Measurements from ENCODE around the gene TTYH3. TPM values are rescaled to one million over a fixed set of nuclear protein-coding genes. Genes with fewer than 3 reads are reported as not detected.

The TTYH3 gene
- total RNA-seq, 1 donor from 2014 or later, result 23.7 TPM

DNA sequence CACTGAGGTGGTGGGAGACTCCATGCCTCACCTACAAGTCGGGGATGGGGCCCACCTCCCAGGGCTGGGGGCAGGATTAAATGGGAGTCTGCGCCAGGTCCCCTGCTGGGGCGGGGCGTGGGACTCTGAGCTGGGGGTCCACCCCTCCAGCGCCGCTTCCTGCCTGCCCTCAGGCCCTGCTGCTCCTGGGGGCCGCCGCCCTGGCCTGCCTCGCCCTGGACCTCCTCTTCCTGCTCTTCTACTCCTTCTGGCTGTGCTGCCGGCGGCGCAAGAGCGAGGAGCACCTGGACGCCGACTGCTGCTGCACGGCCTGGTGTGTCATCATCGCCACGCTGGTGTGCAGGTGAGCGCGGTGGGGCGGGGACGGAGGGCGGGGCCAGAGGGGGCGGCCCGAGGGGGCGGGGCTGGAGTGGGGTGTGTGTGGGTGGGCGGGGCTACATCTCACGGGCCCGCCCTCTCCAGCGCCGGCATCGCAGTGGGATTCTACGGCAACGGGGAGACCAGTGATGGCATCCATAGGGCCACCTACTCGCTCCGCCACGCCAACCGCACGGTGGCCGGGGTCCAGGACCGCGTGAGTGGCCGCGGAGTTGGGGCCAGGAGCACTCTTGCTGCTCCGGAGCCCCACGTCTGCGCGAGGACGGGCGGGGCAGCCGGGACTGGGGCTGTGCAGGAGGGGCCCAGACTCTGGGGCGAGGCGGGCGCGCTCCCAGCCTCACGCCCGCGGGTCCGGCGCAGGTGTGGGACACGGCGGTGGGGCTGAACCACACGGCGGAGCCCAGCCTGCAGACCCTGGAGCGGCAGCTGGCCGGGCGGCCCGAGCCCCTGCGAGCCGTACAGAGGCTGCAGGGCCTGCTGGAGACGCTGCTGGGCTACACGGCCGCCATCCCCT lies 15.1 kb downstream of the TTYH3 start:
- intact Hi-C loops (cut with micrococcal nuclease), result no loop called here

DNA sequence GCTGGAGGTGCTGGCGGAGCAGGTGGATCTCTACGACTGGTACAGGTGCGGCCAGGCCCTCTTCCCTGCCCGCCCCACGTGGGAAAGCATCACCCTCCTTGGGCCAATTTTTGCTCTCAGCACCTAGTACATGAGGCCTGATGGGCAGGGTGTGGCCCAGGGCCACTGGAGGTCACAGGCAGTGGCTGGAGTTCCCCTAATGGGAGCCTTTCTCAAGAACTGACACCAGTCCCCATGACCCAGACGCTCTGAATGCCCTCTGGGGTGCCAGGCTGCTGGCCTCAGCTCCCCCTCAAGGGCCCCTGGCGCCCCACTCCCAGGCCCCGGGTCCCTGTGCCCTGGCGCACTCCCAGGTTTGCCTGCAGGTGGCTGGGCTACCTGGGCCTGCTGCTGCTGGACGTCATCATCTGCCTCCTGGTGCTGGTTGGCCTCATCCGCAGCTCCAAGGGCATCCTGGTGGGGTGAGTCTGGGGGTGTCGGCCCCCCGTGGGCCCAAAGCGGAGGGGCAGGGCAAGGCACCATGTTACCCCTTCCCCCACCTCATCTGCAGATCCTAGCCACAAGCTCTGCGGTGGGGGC lies 15.9 kb downstream of the TTYH3 start:
- intact Hi-C loops (cut with micrococcal nuclease), result no loop called here

DNA sequence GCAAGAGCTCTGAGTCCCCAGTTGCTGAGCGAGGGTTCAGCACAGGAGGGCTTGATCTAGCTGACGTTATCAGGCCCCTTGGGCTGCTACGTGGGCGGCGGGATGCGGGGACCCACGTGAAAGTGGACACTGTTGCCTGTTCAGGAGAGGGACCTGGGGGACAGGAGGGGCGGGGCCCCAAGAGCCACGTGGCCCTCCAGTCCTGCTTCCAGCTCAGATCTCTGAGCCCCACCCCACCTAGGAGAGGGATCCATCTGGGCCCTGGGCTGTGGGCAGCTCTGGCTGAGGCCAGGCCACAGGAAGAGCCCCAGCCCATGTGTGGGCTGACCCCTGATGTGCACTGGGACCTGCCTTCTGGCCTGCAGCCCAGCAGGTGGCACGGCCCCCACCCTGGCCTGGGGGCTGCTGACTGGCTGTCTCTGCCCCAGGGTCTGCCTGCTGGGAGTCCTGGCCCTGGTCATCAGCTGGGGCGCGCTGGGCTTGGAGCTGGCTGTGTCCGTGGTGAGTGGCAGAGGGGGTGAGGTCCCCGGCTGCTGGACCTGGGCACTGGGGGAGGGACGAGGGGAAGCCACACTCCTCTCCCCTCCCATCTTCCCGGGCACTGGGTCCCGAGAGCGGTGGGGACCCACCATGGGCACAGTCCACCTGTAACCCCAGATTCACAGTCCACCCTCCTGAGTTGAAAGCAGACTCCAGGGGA lies 17.5 kb downstream of the TTYH3 start:
- intact Hi-C loops (cut with micrococcal nuclease), result no loop called here

DNA sequence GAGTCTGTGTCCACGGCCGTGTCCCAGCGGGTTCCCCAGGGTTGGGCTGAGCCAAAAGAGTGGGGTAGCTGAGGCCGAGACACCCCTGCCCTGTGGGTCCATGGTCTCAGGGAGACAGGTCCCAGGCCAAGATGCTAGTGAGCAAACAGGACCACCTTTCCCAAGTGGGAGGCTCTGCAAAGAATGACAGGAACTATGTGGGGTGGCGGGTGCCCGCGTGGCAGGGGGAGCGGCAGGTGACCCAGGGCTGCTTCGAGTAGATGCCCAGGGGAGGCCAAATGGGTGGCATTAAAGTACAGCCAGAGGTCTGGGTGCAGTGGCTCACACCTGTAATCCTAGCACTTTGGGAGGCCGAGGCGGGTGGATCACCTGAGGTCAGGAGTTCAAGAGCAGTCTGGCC lies 18.2 kb downstream of the TTYH3 start:
- intact Hi-C loops (cut with micrococcal nuclease), result no loop called here

DNA sequence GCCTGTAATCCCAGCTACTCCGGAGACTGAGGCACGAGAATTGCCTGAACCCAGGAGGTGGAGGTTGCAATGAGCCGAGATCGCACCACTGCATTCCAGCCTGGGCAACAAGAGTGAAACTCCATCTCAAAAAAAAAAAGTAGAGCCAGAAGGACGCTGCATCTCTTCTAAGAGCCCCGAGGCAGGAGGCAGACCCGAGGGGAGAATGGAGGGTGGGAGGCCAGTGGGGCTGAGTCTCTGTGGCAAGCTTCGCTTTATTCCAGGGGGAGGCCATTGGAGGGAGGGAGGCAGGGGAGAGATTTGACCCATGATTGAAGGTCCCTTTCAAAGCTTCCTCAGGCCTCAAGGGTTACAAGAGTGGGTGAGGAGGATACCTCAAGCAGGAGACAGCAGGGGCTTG lies 18.7 kb downstream of the TTYH3 start:
- intact Hi-C loops (cut with micrococcal nuclease), result no loop called here

DNA sequence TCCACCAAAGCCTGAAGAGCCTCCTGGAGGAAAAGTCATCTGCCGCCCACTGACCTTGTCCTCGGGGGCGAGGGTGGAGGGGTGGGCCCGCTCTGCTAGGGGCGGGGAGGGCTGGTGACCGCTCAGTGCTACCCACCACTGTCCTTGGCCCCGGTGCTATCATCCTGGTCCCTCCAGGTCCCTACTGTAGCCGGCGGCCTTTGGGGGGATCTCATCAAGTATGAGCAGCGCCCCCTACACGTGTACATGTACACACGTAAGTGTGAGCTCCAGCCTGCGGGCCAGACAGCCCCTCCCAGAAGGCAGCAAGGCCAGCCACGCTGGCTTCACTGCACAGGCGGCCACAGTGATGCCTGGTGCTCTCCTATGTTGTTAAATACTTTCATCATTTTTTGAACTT lies 19.6 kb downstream of the TTYH3 start:
- intact Hi-C loops (cut with micrococcal nuclease), result no loop called here

DNA sequence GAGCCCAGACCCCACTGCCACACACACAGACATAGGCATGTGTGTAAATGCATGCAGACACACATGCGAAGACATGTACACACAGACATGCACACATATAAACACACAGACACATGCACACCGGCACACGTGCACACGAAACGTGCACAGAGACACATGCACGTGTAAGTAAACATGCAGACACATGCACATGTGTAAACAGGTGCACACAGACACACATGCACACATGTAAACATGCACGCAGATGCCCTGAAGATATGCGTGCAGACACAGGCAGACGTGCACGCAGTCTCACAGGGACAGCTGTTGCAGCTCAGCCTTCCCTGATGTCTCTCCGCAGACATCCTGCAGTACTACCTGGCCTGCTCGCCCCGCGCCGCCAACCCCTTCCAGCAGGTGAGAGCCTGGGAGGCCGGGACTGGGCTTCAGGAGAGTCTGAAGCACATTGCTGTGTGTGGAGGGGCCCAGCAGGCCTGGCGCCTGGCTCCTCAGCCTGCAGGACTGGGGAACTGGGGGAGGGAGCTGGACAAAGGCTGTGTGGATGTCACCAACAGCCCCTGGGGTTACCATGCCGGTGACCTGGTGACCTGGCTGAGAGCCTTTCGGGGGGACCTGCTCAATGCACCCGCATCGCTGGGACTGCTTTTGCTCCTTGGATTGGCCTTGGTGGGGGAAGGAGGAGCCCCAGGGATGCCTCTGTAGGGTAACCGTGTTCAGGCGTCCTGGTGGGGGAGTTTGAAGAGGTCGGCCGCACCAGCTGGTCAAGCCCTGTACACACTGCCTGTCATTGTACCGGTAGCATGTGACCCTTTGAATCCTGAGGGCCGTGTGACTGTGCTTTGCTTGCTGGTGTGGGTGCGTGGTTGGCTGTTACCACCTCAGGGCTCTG lies 20.3 kb downstream of the TTYH3 start:
- intact Hi-C loops (cut with micrococcal nuclease), result no loop called here

DNA sequence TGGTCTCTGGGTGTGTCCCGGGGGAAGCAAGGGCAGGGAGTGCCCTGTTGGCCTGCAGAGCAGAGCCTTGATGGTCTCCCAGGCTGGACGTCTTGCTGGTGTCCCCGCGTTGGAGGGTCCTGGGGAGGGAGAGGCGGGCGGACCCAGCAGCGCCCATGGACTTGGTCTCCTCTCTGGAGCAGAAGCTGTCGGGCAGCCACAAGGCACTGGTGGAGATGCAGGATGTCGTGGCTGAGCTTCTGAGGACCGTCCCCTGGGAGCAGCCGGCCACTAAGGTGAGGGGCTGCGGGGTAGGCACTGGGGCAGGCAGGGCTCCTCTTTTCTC lies 20.9 kb downstream of the TTYH3 start:
- intact Hi-C loops (cut with micrococcal nuclease), result no loop called here

DNA sequence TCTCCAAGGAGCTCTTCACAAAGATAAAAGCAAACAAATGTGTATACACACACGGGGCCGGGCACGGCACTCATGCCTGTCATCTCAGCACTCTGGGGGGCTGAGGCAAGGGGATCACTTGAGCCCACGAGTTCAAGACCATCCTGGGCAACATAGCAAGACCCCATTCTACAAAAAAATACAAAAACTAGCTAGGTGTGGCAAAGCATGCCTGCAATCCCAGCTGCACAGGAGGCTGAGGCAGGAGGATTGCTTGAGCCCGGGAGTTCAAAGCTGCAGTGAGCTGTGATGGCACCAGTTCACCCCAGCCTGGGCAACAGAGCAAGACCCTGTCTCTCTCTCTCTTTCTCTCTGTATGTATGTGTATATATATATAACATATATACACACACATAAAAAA lies 22.3 kb downstream of the TTYH3 start:
- intact Hi-C loops (cut with micrococcal nuclease), result no loop called here

DNA sequence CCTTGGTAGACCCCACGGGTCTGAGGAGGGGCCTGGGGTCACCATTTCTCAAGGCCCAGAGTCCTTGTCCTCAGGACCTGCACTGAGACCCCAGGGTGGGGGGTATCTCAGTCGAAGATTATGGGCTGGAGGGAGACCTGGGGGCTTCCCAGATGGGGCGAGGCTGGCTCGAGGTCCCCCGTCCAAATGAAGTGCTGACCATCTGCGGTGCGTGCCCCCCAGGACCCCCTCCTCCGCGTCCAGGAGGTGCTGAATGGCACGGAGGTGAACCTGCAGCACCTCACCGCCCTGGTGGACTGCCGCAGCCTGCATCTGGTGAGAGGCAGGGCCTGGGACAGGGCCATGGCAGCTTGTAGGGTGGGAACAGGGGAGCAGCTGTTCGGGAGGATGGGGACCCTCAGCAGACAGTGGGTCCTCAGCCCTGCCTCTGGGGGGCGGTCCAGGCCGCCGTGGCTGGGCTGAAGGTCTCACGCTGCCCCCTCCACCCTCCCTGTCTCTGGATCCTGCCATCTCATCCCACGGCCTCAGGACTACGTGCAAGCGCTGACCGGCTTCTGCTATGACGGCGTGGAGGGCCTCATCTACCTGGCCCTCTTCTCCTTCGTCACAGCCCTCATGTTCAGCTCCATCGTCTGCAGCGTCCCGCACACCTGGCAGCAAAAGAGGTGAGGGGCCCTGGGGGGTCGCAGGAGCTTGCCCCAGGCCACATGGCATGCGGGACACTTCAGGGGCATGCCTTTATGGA lies 24.3 kb downstream of the TTYH3 start:
- intact Hi-C loops (cut with micrococcal nuclease), result no loop called here

DNA sequence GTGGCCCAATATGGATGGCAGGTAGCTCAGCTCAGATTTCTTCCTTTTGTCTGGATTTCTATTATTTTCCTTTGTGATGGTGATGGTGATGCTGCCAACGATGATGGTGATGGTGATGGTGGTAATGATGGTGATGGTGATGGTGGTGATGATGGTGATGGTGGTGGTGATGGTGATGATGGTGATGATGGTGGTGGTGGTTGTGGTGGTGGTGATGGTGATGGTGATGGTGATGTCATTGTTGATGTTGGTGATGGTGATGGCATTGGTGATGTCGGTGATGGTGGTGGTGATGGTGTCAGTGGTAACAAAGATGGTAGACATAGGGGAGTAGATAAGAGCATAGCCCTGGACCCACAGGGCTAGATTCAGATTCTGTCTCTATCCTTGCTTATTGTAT lies 25.4 kb downstream of the TTYH3 start:
- intact Hi-C loops (cut with micrococcal nuclease), result no loop called here

DNA sequence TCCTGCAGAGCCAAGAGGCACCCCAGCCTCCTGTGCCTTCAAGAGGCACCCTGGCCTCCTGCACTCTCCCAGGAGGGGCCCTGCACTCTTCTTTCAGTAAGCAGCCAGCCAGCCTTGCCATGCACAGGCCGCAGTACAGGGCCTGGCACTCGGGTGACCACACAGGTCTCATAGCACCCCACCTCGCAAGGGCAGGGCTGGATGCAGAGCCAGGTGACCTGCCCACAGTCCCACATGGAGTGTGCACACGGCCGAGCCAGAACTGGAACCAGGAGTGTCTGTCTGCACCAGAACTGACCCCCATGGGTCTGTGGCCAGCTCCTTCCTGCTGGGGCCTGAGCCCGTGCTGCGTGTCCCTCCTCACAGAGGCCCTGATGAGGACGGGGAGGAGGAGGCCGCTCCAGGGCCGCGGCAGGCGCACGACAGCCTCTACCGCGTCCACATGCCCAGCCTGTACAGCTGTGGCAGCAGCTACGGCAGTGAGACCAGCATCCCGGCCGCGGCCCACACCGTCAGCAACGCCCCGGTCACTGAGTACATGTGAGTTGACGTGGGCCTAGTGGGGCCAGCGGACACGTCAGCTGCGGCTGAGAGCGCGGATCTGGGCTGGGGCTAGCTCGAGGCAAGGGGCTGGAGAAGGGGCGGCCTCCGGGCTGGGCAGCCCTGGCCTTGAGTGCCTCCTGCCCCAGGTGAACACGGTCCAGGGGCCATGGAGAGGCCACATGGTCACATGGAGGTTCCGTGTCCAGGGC lies 26.3 kb downstream of the TTYH3 start:
- intact Hi-C loops (cut with micrococcal nuclease), result no loop called here

DNA sequence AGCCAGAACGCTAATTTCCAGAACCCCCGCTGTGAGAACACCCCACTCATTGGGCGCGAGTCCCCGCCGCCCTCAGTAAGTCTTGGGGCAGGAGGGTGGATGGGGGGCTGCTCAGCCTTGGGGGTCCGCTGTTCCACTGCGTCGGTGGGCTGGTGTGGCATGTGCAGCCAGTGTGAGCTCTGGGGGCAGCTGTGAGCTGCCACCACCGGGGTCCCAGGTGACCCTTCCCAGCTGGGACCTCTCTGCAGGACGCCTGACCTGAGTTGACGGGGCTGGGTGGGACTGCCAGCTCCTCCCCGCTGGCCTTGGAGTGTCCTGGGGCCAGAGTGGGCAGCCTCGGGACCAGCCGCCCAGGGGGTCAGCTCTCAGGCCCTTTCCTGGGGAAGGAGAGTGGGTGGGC lies 27.2 kb downstream of the TTYH3 start:
- intact Hi-C loops (cut with micrococcal nuclease), result no loop called here

DNA sequence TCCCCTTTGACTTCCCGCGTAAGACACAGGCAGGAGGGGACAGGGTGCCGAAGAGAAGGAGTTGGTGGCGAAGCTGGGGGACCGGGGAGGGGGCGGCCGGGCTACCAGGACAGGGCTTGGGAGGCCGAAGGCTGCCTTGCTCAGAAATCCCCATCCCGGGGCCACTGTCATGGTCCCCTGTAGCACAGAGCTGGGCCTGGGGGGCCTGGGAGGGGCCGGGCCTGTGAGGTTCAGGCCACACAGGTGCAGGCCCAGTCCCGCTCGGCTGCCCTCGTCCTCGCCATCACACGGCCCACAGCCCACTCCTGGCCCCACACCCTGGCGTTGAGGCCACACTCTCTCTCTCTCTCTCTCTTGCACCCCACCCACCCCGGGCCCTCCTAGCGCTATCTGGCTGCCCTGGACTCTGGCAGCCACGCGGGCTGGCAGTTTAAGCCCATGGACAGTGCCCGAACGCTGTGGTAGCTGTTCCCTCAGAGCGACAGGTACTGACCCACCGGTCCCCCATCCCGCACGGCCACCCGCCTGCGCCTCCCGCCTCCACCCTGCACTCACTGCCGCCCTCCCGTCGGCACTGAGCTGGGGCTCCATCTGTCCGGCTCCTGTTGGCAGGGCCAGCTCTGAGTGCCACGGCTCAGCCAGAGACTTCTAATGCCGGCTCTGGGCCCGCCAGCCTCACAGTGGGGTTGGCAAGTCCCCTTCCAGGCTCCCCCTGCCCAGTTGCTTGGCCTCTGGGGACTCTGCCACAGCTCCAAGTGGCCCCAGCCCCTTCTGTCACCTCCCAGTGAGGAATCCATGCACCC lies 28.0 kb downstream of the TTYH3 start:
- intact Hi-C loops (cut with micrococcal nuclease), result no loop called here

DNA sequence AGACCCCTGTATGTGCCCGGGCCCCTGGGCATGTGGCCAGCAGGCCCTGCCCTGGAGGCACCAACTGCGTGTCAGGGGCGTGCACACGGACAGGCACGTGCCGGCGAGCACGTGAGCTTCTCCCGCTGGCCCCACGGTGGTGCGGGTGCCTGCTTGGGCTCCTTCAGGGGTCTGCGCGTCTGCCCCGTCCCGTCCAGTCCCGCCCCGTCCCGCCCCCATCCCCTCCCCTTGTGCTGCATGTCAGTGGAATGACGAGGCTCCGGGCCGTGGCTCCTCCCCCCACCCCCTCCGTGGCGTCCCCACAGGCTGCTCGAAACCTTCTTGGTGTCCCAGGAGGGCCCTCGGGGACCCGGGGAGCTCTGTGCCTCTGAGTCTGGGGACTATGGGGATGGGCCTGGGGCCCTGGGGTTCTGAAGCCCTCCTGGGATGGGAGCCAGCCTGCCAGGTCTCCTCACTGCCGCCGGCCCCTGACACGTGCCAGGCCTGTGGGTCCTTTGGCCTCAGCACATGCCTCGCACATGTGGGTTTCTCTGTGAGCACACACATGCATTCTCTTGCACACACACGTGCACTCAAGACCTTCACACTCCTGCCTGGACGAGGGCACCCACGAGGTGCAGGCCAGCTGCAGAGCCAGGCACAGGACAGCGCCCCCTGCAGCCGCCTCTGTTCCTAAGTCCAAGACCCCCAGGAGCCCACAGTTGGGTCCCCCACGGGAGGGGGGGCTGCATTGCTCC lies 28.7 kb downstream of the TTYH3 start:
- intact Hi-C loops (cut with micrococcal nuclease), result no loop called here

DNA sequence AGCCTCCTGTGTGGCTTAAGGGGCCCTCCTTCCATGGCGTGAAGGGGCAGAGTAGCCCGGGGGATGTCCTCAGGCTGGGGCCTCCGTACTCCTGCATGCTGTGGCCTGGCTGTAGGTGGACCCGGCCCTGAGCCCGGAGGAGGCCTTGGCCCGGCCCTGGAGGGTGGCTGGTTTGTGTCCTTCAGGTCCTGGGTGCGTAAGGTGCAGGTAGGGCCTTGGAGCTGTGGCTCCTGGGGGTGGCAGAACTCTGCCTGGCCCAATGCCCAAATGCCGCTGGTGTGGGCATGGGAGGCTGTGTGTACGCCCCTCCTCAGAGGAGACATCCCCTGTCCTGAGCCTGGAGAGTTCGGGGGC lies 29.3 kb downstream of the TTYH3 start:
- intact Hi-C loops (cut with micrococcal nuclease), result no loop called here

DNA sequence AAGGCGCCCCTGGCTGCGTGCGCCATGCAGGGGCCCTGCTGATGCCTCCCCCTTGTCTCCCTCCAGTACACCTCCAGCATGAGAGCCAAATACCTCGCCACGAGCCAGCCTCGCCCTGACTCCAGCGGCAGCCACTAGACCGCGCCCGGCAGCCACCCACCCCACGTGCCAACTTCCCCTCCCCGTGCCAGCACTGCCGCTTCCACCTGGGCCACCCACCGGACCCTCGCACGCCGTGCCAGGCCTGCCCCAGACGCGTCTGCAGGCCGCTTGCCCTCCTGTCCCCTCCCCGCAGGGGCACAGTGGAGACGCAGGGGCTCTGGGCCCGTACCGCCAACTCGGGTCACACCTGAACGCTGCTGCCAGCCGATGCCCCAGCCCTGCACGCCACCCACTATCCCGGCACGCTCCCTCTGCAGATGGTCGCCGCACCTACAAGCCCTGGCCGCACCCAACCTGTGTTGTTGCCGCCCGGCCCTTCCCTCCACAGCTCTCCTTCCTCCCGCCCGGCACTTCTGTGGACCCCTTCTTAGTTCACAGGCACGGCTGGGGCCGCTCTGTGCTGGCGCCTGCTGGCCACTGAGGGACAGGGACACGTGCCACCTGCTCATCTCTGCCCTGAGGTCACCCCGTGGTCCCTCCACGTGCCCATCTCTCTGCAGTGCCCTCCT lies 30.0 kb downstream of the TTYH3 start:
- intact Hi-C loops (cut with micrococcal nuclease), result no loop called here

Measured in T-helper 1 cell treated with Interleukin-12 subunit alpha and Interleukin-12 subunit beta and Interleukin-4 antibody, amounts not matched to agents 30 ng/mL and 1 ng/mL, for 36 hours (primary cell).